IPS-11a (cell line): ENCODE measurements around the gene SLFN13.
"Not testable (repeated sequence)": the region's sequence is repeated elsewhere in the genome, so short reads cannot be mapped to it uniquely, and the experiment has no call there.

Experiments
- H3K4me3 ChIP-seq: one replicate; pipeline ENCODE4 v1.5.1; 2013; ENCODE audit warnings: low read depth, low read length, control low read depth

Gene SLFN13

DNA sequence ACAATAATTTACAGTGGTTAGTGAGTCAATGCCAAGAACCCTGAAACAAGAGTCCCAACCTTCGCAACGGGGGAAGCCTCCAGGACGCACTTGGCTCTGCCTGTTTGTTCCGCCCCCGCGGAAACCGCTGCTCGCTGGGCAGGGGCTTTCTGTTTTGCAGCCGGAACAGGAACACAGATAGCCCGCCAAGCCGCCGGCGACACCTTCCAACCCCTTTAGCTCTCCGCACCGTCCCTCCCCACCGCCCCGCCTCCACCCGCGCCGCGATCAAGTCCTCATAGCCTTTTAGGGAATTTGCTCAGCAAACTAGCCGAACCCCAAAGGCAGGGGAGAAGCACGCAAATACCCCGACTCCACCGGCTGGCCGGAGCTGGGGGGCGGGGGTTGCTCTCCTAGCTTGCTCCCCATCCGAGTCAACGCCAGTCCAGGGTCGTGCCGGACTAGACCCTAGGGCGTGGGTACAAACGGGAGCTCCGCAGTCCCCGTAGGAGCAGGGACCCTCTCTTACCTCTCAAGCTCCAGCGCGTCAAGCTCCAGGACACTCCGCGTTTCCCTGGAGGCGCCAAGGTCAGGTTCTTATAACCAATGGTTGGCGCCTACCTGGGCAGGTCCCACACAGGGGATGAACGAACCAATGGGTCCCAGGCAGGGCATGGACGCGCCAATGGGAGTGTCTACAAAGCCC is at the start of gene SLFN13:
SLFN13 (minus strand) TSS at position 553 of the 685 bp plus-strand sequence. CDS start 3,086 bp downstream, outside the sequence.
- peak within 1 kb of the TSS; percentile 50 for H3K4me3 ChIP-seq

DNA sequence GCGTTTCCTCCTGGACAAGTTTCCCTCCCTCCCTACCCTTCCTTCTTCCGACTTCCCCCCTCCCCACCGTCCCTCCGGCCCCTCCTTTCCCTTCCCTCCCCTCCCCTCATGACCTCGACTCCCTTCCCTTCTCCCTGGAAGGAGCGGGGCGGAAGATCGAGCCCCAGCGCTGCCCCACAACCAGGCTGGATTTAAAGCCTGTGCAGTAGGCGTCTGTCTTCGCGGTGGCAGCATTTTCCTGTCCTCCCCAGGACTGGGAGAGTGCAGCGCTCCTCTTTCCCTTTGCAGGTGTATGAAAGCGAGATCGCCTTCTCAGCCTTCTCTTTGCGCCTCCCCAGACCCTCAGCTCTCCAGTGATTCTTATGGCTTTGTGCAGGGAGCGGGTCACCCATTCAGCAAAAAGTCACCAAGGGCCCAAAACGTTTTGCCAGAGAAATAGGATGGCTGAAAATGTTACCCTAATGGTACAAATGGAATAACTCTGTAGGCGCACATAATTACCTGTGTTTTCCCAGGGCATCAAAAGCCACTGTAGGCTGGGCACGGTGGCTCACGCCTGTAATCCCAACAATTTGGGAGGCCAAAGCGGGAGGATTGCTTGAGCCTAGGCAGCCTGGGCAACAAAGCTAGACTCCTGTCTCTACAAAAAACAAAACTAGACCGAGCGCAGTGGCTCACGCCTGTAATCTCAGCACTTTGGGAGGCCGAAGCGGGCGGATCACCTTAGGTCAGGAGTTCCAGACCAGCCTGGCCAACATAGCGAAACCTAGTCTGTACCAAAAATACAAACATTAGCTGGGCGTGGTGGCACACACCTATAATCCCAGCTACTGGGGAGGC is 48.1 kb upstream of the SLFN13 start:
- H3K4me3 ChIP-seq, result no peak overlapping the region

DNA sequence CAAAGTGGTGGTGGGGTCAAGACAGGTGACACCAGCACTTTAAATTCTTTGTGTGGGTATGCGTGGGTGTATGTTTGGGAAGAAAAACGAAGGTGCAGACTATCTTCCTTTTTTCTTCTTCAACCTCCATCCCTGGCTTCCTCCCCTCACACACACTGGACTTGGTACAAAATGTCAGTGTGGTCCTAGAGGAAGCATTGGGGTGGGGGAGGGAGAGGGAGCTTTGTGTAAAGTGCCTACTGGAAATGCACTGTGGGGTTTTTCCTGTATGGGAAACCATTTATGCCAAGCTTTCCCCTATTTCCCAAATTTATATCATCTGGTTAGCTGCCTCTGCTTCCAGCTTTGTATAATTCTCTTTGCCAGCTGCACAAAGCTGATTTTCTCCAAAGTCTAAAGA is 44.5 kb upstream of the SLFN13 start:
- no peak overlapping the region for H3K4me3 ChIP-seq

DNA sequence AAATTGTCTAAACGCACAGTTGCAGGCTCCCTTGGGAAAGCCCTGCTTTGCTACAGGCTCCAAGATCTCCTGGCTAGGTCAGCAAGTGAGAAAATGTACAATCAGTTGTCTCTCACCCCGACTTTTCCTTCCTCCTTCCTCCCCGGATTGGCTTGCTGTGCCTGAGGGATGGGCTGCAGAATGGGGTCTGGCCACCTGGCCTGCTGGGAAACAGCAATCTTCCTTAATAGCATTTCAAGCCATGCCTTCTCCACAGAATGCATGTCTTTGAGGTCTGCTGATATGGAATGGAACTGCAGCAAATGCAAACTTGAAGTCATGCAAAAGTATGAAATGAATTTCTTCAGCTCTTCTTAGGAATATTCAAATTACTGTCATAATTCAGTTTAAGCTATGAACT is 42.9 kb upstream of the SLFN13 start:
- H3K4me3 ChIP-seq, result no peak overlapping the region

- no peak overlapping the region for H3K4me3 ChIP-seq
Measured at GRCh38 chr17:35489944-35490343, 41.4 kb upstream of the SLFN13 start.

- no peak overlapping the region for H3K4me3 ChIP-seq
Measured at GRCh38 chr17:35488991-35489390, 40.4 kb upstream of the SLFN13 start.

DNA sequence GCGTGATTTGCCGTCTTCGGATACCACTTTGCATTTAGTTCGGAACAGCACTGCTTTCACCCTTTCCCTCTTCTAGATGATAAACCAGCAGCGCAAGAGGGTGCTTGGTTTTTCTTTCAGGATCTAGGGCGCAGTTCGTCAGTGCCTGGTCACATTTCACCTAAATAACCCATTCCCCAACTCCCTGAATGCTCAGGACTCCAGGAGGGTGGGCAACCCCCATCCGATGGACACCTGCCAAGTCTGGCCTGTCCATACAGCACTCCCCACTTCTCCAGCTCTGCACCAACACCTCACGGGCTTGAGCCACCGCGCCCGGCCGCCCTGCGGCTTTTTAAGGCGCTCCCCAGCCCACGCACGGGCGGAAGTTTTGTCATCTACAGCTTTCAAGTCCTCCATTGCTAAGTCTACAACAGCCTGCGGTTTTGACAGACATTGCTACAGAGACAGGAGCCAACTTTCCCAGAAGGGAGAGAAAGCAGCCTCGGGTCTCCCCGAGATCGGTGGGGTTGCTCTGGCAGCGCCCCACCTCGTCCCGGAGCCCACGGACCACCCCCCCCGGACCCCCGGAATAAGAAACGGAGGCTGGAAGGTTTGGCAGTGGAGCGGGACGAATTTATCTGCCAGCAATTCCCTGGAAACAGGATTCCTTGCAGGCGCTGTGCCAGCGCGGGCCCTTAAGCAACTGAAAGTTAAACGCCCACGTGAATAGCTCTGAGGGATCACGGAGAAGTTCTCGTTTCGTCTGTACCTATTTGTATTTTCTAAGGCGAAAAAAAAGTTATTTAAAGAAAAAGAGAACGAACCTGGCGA is 38.6 kb upstream of the SLFN13 start:
- no peak overlapping the region for H3K4me3 ChIP-seq

- no peak overlapping the region for H3K4me3 ChIP-seq
Measured at GRCh38 chr17:35479271-35479670, 30.7 kb upstream of the SLFN13 start.

GRCh38 chr17:35477248-35477647 is 28.7 kb upstream of the SLFN13 start:
- no peak overlapping the region for H3K4me3 ChIP-seq

DNA sequence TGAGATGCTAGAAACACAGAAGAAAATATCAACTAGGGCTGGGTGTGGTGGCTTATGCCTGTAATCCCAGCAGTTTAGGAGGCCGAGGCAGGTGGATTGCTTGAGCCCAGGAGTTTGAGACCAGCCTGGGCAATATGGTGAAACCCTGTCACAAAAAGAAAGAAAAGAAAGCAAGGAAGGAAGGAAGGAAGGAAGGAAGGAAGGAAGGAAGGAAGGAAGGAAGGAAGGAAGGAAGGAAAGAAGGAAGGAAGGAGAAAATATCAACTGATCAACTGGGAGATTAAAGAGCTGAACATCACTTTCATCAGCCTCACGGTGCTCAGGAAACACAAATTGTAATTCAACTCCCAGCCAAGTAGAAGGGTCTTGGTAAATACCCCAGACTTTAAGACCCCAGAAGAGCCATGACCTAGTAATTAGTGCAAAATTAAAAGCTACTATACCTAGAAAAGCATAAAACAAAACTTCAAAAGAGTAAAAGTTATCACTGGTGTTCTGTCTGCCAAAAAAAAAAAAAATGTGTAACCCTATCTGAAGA is 27.8 kb upstream of the SLFN13 start:
- H3K4me3 ChIP-seq, result no peak overlapping the region

DNA sequence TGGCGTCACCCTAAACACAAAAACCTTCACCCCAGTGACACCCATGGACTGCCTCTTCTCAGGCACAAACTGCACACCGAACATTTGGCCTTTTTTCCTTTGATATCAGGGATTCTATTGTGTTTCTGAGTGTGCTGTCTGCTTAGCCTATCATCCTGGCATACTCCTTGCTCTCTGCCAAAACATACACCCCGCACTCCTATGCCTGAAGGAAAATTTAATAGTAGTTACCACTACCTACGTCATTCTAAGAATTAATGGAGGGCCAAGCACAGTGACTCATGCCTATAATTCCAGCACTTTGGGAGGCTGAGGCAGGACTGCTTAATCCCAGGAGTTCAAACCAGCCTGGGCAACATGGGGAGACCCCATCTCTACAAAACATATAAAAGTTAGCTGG is 19.9 kb upstream of the SLFN13 start:
- H3K4me3 ChIP-seq, result no peak overlapping the region

DNA sequence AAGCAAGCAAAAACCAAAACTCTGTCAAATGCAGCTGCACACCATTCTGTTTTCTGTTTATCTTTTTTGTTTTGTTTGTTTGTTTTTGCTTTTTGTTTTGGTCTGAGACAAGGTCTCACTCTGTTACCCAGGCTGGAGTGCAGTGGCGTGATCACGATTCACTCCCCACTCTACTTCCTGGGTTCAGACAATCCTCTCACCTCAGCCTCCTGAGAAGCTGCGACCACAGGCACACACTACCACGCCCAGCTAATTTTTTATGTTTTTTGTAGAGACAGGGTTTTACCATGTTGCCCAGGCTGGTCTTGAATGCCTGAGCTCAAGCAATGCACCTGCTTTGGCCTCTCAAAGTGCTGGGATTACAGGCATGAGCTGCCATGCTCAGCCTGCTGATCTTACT is 19.3 kb upstream of the SLFN13 start:
- no peak overlapping the region for H3K4me3 ChIP-seq

DNA sequence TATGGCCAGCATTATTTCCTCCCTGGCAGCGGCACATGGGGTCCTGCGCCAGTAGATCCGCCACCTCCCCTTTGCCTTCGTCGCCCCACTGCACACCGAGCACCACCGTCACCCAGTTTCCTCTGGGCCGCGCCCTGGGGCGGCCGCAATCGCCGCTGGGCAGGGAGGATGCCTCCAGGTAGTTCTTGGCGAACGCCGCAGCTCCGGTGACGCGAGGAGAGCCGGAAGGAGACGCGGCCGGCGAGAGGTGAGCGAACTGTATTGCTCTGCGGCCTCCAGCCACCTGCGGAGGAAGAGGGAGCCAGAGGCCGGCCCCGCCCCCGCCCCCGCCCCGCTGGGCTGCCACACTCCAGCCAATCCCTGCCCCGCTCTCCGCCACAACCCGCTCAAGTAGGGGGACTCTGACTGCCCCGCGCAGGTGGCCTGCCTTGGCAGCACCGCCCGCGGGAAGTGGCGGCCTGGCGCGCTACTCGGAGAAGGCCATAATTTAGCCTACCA is 11.8 kb upstream of the SLFN13 start:
- H3K4me3 ChIP-seq, result peak overlapping the region; percentile 10

DNA sequence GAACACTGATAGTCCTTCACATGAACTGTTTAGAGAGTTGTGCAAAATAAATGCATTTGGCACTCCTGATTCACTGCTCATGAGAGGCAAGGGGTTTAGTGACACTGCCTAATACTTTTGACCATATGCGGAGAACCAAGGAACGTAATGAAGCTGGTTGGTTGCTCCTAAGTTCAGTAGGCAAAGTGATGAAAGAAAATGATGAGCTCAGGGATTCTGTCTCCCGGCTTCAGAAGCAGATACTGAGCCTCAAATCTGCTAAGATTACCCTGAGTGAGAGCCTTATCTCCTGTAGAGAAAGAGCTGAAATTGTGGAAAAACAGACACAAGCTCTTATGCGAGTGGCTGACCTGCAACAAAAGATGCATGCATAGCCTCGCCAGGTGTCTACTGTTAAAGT is 5.5 kb upstream of the SLFN13 start:
- H3K4me3 ChIP-seq, result not testable (repeated sequence)

GRCh38 chr17:35453171-35453570 is 4.6 kb upstream of the SLFN13 start:
- H3K4me3 ChIP-seq, result no peak overlapping the region

DNA sequence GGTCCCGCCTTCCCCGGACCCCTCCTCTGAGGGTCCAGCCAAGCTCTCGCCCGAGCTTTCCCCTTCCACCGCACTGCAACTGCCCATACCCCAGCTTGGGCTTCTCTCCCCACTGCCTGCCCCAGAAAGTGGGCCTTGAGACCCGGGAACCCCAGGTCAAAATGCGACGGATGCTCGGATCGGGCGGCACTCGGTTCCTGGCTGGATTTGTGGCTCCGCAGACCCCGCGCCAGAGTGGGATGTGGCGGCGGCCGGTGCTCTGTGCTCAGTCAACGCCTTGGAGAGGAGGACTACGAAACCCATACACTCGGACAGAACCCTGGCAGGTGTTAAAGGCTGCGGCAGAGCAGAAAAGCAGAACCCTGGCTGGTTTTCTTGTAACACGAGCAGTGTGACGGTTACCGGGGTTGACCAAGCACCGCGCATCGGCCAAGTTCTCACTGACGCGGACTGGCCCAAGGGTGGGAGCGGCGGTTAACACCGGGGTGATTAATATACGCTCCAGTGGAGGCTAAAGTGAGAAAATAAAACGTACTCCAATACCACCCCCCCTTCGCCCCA is 885 bp upstream of the SLFN13 start:
- no peak overlapping the region for H3K4me3 ChIP-seq

- peak overlapping the region; percentile 50 for H3K4me3 ChIP-seq
Measured at GRCh38 chr17:35448899-35449227, 297 bp upstream of the SLFN13 start.

DNA sequence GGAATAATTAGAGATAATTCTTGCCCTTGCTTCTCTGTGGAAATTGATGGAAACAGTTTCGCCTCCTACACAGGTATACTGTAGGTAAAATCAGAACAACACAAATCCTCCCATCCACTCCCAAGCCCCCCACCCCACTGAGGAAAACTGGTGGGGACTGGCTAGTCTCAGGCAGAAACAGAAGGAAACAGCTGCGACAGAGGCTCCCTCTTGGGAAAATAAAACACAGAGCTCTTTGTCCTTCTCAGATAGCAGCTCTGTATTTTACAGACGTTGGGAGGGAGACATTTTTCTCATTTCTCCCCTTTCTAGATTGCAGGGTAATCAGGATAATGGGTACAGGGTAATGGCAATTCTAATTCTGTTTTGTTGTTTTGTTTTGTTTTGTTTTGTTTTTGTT is 1.1 kb downstream of the SLFN13 start:
- H3K4me3 ChIP-seq, result no peak overlapping the region

DNA sequence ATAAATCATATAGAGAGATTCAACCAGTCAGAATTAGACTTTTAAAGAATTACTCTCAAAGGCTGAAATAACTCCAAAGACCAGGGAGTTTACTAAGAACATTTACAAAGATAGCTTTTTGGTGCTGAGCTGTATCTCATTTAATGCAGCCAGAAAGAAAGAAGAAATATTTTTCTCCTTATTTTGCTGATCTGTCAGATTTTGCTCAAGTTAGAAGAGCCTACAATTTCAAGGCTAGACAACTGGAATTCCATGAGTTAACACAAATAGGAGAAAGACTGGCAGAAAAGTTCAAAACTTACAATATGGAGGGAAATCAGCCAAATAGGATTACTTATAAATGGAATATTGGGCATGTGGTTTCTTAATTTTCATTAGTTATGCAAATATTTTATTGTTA is 10.1 kb downstream of the SLFN13 start:
- no peak overlapping the region for H3K4me3 ChIP-seq

DNA sequence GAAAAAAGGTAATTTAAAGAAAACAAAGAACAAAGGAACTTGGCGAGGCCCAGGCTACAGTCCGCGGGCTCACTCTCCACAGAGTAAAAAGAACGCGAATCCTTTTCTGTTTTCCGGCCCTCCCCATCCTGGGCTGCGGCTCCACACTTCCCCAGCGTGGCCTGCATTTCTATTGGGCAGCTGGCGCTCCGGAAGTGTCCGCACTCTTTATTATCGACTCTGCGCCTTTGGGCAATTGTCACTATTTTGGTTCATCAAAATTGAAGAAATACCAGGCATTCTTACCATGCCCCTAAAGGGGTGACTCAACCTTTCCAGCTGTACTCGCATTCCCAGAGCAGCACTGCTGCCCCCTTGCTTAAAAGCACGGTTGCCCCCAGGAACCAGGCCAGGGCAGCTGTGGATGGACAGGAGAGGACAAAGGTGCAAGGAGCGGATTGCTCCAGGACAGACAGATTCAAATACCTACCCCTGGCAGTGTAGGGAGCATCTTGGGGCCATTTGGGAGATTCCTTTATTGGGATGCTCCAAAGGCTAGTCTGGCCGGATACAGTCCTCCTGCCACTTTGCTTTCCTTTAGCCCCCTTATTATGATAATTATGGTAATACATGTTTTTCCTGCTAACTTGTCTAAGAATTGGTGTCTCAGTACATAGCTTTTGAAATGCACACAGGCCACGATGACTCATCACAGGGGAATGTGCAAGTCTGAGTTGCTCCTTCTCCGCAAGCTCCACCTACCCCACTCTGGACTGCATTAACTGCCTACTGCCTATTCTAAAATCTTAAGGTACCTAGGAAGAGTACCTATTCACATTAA is 15.3 kb downstream of the SLFN13 start:
- H3K4me3 ChIP-seq, result peak overlapping the region; percentile 58
